Subcutaneous abdominal adipose tissue (tissue), 5 donors: Measurements from ENCODE around the gene RBP4.

Source experiments
- H3K27ac ChIP-seq: one replicate; pipeline ENCODE4 v1.7.0; 2013; ENCODE audit warnings: low read depth, mild to moderate bottlenecking, inconsistent platforms, low read length, moderate library complexity
- H3K27me3 ChIP-seq, 5 donors: one replicate each; pipeline ENCODE4 v1.7.0; 2013; ENCODE audit warnings: low read length in 5 of 5, inconsistent platforms in 1 of 5; ENCODE audit not compliant: control insufficient read depth in 5 of 5, insufficient read depth in 4 of 5
- H3K36me3 ChIP-seq, 5 donors: one replicate each; pipeline ENCODE4 v1.7.0; 2013; ENCODE audit warnings: low read length in 5 of 5; ENCODE audit not compliant: control insufficient read depth in 5 of 5, insufficient read depth in 5 of 5
- H3K4me1 ChIP-seq, 5 donors: one replicate each; pipeline ENCODE4 v1.7.0; 2013; ENCODE audit warnings: low read length in 5 of 5, mild to moderate bottlenecking in 3 of 5, moderate library complexity in 1 of 5; ENCODE audit not compliant: control insufficient read depth in 5 of 5, insufficient read depth in 5 of 5
- H3K4me3 ChIP-seq, 5 donors: one replicate each; pipeline ENCODE4 v1.7.0; 2013; ENCODE audit warnings: low read length in 5 of 5, low read depth in 1 of 5
- H3K9ac ChIP-seq, 5 donors: one replicate each; pipeline ENCODE4 v1.7.0; 2013; ENCODE audit warnings: low read length in 5 of 5, mild to moderate bottlenecking in 4 of 5, moderate library complexity in 3 of 5
- H3K9me3 ChIP-seq, 5 donors: one replicate each; pipeline ENCODE4 v1.7.0; 2013; ENCODE audit warnings: low read length in 5 of 5; ENCODE audit not compliant: control insufficient read depth in 5 of 5
- donor health status: healthy.
- donor health status: healthy.
- donor health status: healthy.
- donor health status: healthy.
- donor health status: healthy.

The RBP4 gene

DNA sequence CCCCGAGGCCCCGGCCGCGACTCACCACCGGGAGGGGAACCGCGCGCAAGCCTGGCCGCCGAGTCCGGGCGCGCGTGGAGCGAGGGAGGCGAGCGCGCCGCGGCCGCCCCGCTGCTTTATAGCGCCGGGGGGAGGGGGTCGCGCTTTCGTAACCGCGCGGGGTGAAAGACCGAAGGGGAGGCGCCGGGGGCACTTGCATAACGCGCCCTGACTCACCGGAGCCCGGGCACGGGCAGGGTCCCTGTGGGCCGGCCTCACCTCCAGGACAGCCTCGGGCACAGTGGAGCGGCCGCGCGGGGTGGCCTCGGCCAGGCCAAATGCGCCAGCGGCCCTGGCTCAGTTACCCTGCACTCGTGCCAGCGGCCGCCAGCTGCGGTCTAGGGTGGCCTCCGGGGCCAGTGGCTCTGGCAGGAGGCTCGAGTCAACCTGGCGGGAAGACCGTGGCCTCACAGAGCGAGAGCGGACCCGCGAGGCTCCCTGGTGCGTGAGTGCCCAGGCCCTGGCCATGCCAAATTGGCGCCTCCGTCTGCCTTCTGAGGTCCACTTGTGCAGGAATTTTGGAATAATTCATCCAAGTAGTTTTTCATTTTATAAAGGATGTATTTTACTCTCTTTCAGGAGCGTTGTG is at the start of gene RBP4:
Gene RBP4, minus strand, starts transcription at position 90 of the 628 bp plus-strand sequence. CDS start 207 bp downstream, outside the sequence.
- Histone ChIP-seq H3K9me3 (no peaks in the 10 kb centered on the region), H3K4me3 (peak within 1 kb of the TSS; percentile 53 to 86 (median 61)), H3K36me3 (peaks cover 0 to 5% (median 0%) of the 10 kb centered on the region in 5 donors), H3K9ac (peak within 1 kb of the TSS in 4 of 5 donors; percentile 16 to 76 (median 43)), H3K27me3 (peaks cover 0 to 13% (median 7%) of the 10 kb centered on the region in 5 donors), H3K27ac (peak within 1 kb of the TSS; percentile 91), H3K4me1 (peaks cover 0 to 67% (median 51%) of the 10 kb centered on the region in 5 donors)

DNA sequence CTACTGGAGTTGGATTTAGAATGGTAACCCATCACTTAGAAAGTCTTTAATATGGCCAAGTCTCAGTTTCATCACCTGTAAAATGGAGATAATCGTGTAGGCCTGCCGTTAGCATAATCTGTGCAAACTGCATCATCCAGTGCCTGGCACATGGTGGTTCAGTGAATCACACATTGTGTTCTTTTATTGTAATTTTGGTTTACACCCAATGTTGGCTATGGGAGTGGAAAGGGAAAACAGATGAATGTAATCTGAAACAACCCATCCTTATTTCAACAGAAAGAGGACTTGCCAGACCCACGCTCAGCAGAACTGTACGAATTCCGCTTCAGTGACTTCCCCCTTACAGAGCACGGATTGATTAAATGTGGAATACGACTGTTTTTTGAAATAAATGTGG is 38.8 kb upstream of the RBP4 start:
- Histone ChIP-seq H3K9me3 (peaks cover 0 to 2% (median 0%) of the 10 kb centered on the region in 5 donors), H3K27ac (no peak overlapping the region), H3K36me3 (no peaks in the 10 kb centered on the region), H3K4me3 (no peak overlapping the region), H3K4me1 (no peaks in the 10 kb centered on the region), H3K9ac (no peak overlapping the region), H3K27me3 (no peaks in the 10 kb centered on the region)

DNA sequence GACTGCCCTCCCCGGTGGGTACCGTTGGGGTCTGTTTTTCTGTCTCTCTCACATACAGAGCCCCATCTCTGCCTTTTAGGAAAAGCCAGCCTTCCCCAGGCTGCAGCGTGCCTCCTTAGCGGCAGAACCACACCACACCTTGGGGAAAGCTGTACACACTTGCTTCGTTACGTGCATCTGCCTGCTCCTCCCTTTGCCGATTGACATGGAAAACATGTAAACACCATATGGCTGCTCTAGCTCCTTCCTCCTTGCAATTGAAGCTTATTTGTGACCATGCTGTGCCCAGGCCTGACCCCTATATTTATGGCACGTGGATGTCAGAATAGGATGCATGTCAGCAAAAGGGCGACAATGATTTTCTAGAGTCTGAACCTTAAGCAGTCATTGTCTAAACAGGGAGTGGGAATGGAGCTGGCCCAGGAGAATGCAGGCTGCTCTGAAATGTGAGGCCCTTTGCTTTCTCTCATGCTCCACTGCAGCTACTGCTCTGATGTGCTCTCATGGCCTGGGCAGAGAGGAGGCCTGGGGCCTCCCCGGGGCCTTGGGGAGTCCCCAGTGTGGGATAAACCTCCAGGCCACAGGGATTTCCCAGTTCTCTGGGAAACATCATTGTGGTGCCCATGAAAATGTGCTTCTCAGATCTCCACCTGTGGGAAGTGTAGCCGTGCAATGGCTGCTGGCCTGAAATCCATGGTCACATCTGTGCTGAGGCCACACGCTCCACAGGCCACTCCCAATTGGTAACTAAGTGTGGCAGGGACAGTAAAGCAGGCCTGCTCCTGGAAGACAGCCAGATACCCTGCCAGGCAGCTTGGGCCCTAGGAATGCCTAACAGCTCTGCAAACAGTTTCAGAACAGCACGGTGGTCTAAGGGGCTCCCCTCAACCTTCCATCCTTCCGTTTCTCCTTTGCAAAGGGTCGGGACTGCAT is 29.9 kb upstream of the RBP4 start:
- Histone ChIP-seq H3K27ac (no peak overlapping the region), H3K4me3 (no peak overlapping the region), H3K4me1 (no peaks in the 10 kb centered on the region), H3K36me3 (no peaks in the 10 kb centered on the region), H3K9me3 (no peaks in the 10 kb centered on the region), H3K27me3 (peaks cover 0 to 10% (median 0%) of the 10 kb centered on the region in 5 donors), H3K9ac (no peak overlapping the region)

DNA sequence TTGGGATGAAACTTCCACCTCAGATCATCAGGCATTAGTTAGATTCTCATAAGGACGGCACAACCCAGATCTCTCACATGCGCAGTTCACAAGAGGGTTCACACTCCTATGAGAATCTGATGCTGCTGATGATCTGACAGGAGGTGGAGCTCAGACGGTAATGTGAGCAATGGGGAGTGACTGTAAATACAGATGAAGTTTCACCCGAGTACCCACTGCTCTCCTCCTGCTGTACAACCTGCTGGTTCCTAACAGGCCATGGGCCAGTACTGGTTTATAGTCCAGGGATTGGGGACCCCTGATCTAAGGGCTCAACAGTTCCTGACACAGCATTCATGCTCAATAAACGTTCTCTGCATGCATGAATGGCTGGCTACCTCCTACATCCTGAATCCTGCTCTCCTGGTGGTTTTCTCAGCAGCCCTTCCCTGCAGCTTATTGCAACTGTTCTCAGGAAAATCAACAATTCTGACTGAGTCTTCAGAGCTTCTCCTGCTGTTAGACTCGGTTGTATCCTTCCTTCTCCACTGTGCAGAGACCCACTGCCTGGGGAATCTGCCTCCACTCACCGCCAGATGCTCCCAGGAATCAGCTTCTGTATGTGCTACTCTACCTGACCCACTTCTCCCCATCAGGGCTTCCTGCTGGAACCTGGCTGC is 28.7 kb upstream of the RBP4 start:
- no peaks in the 10 kb centered on the region for H3K9me3 ChIP-seq
- H3K4me3 ChIP-seq = no peak overlapping the region
- no peak overlapping the region for H3K27ac ChIP-seq
- H3K4me1 ChIP-seq = no peaks in the 10 kb centered on the region
- peaks cover 0 to 10% (median 0%) of the 10 kb centered on the region in 5 donors for H3K27me3 ChIP-seq
- no peak overlapping the region for H3K9ac ChIP-seq
- H3K36me3 ChIP-seq = no peaks in the 10 kb centered on the region

DNA sequence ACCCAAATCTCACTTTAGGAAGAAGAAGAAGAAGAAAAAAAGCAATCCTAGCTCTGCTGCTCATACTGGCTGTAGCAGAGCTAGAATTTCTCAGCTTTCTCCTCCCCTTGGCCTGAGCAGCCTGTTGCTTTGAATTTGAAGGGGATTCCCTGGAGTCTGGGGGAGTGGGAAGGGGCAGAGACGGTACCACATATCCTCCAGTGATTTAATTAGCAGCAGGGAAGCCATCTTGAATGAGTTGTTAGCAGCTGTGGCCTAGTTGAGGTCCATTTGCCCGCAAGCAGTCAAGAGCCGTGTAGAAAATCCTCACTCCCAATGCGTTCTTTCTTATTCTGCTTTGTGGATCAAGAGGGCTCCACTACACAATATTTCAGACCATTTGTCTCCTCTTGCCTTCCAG is 27.8 kb upstream of the RBP4 start:
- Histone ChIP-seq H3K36me3 (no peaks in the 10 kb centered on the region), H3K4me3 (no peak overlapping the region), H3K4me1 (no peaks in the 10 kb centered on the region), H3K9ac (no peak overlapping the region), H3K9me3 (no peaks in the 10 kb centered on the region), H3K27me3 (peaks cover 0 to 10% (median 0%) of the 10 kb centered on the region in 5 donors), H3K27ac (no peak overlapping the region)

DNA sequence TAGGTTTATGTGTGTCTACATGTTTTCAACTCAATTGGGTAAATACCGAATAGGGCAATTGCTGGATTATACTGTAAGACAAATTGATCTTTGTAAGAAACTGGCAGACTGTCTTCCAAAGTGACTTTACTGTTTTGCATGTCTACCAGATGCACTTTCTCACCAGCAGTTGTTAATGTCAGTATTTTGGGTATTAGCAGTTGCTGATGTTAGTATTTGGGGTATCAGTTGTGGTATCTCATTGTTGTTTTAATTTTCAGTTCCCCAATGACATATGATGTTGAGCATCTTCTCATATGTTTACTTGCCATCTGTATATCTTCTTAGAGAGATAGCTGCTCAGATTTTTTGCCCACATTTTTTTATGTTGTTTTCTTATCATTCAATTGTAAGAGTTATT is 21.9 kb upstream of the RBP4 start:
- H3K4me1 ChIP-seq = no peaks in the 10 kb centered on the region
- no peak overlapping the region for H3K9ac ChIP-seq
- no peaks in the 10 kb centered on the region for H3K36me3 ChIP-seq
- H3K4me3 ChIP-seq = no peak overlapping the region
- no peaks in the 10 kb centered on the region for H3K9me3 ChIP-seq
- H3K27me3 ChIP-seq = no peaks in the 10 kb centered on the region
- H3K27ac ChIP-seq = no peak overlapping the region

DNA sequence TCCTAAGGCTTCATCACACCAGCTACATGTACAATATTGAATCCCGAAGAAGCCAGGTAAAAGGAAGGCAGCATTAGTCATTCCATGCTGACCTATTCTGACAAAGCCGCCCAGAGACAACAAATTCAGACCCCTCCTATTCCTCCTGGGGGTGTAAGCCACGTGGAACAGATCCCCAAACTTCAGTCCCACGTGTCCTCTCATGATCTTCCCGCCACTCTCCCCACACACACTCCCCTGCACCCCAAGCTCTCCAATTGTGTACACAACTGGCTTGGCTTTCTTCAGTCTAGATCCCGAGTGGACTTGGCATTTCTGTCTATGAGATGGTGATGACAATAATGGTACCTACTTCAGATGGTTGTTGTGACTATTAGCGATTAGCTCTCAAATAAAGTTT is 19.9 kb upstream of the RBP4 start:
- no peak overlapping the region for H3K4me3 ChIP-seq
- H3K4me1 ChIP-seq = no peaks in the 10 kb centered on the region
- no peaks in the 10 kb centered on the region for H3K27me3 ChIP-seq
- H3K9ac ChIP-seq = no peak overlapping the region
- no peaks in the 10 kb centered on the region for H3K36me3 ChIP-seq
- H3K27ac ChIP-seq = no peak overlapping the region
- H3K9me3 ChIP-seq = no peaks in the 10 kb centered on the region

DNA sequence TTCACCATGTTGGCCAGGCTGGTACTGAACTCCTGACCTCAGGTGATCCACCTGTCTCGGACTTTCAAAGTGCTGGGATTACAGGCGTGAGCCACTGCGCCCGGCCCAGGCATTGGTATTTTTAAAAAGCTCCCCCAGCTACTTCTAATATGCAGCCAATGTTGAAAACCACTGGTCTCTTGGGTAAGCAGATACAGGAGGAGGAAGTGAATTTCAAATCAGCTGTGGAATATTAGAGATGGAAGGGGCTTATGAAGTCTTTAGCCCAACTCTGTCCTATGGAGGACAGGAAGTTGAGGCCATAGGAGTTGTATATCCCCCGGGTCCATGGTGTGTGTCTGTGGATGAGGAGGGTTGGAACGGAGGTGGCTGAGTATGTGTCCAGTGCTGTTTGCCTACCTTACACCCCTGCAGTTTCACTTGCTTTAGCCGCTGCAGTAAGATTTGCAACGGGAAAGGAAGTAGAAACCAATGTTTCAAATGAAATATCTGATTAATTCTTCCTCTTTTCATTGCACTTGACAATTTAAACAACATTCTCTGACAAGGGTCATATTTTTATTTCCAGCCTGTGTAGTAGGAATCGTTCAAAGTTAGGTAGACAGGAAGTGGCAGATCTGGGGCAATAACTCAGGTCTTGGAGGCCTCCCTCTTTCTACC is 14.7 kb upstream of the RBP4 start:
- no peaks in the 10 kb centered on the region for H3K27me3 ChIP-seq
- no peaks in the 10 kb centered on the region for H3K36me3 ChIP-seq
- H3K4me1 ChIP-seq = no peaks in the 10 kb centered on the region
- no peak overlapping the region for H3K27ac ChIP-seq
- H3K9me3 ChIP-seq = no peaks in the 10 kb centered on the region
- no peak overlapping the region for H3K4me3 ChIP-seq
- H3K9ac ChIP-seq = no peak overlapping the region

DNA sequence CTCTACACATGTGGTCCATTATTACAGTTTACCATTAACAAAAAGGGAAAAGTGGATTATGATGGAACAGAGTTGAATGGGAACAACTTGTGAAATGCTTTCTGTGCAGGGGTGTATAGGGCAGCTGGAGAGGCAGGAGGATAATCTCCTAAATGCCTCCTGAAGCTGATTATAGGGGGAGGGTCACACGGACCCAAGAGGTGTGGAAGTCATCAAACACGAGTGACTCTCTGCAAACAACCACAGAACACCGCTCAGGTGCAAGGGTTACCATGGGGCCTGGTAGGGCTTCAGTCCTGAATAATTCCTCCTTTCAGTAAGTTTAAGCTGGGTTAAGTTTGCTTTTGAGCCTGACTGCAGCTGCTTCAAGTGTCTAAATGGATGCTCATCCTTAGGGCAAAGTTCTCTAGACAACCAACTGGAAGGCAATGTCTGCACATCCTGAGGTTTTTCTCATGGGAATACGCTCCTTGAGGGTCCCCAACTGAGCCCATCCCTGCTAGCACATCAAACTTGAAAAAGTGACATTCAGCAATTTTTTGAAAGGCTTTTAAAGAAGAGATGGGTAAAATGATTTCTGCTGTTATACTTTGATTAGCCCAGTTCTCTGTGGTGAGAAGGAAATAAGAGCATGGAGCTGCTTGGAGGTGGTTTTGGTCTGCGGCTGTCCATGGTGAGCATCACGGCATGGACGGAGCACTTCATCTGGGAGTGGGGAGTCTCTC is 13.2 kb upstream of the RBP4 start:
- Histone ChIP-seq H3K4me3 (no peak overlapping the region), H3K4me1 (no peaks in the 10 kb centered on the region), H3K9me3 (no peaks in the 10 kb centered on the region), H3K27me3 (no peaks in the 10 kb centered on the region), H3K9ac (no peak overlapping the region), H3K36me3 (no peaks in the 10 kb centered on the region), H3K27ac (no peak overlapping the region)
